GM08714 (cell line): Measurements from ENCODE around the gene OBP2B.
"Not testable (repeated sequence)": the region's sequence is repeated elsewhere in the genome, so short reads cannot be mapped to it uniquely, and the experiment has no call there.

Experiments
- H3K4me3 ChIP-seq: fragments of 200-500 bp; sonication (Bioruptor generic); 2 replicates; pipeline ENCODE4 v1.5.1; 2014; ENCODE audit warnings: mild to moderate bottlenecking, low read length, inconsistent platforms
- ZNF274 ChIP-seq: IDR thresholded peaks from 2 replicates; pipeline ENCODE4 v1.6.1; 2012; ENCODE audit warnings: mild to moderate bottlenecking, low read depth, low read length

The OBP2B gene

GRCh38 chr9:133210609-133211008 is 1.6 kb upstream of the OBP2B start:
- no peak overlapping the region for H3K4me3 ChIP-seq
- no peak for TF ChIP-seq ZNF274

GRCh38 chr9:133210202-133210532 is 1.1 kb upstream of the OBP2B start:
- TF ChIP-seq ZNF274 = no peak
- no peak overlapping the region for H3K4me3 ChIP-seq

- H3K4me3 ChIP-seq = not testable (repeated sequence)
These were observed 514 bp upstream of the OBP2B start for GRCh38 chr9:133209327-133210201.

GRCh38 chr9:133208171-133208879 is 725 bp downstream of the OBP2B start:
- H3K4me3 ChIP-seq = not testable (repeated sequence)

GRCh38 chr9:133207540-133208170 is 1.4 kb downstream of the OBP2B start:
- no peak for TF ChIP-seq ZNF274
- no peak overlapping the region for H3K4me3 ChIP-seq

GRCh38 chr9:133207021-133207531 is 2.0 kb downstream of the OBP2B start:
- no peak for TF ChIP-seq ZNF274
- H3K4me3 ChIP-seq = no peak overlapping the region

GRCh38 chr9:133205996-133206931 is 2.8 kb downstream of the OBP2B start:
- TF ChIP-seq ZNF274 = no peak
- no peak overlapping the region for H3K4me3 ChIP-seq

GRCh38 chr9:133205481-133205887 is 3.6 kb downstream of the OBP2B start:
- not testable (repeated sequence) for H3K4me3 ChIP-seq

GRCh38 chr9:133204993-133205336 is 4.1 kb downstream of the OBP2B start:
- no peak for TF ChIP-seq ZNF274
- no peak overlapping the region for H3K4me3 ChIP-seq

- no peak overlapping the region for H3K4me3 ChIP-seq
- no peak for TF ChIP-seq ZNF274
These were observed 4.6 kb downstream of the OBP2B start for GRCh38 chr9:133204335-133204992.

- no peak overlapping the region for H3K4me3 ChIP-seq
These were observed 5.5 kb downstream of the OBP2B start for GRCh38 chr9:133203506-133204075.

GRCh38 chr9:133202688-133203453 is 6.2 kb downstream of the OBP2B start:
- TF ChIP-seq ZNF274 = no peak
- H3K4me3 ChIP-seq = no peak overlapping the region

More at GRCh38 chr9:133203506-133204075, 5.5 kb downstream of the OBP2B start:
- no peak for TF ChIP-seq ZNF274
